PC-9 (cell line): ENCODE measurements around the gene PCMTD2. TPM values are rescaled to one million over a fixed set of nuclear protein-coding genes. Genes with fewer than 3 reads are reported as not detected.

ENCODE experiments used
- BruUV-seq: library from RNA; stranded (reverse); fragments of 400-500 nt; replicated peaks from 2 replicates; lab custom pipeline; 2021; lab: Mats Ljungman, UMichigan
- CTCF ChIA-PET: fragments of 300-600 bp; sonication (Branson Sonifier 250); formaldehyde crosslinking; loops from one replicate; lab custom pipeline; 2022; ENCODE audit warnings: antibody characterized with exemption; lab: Charles Lee
- POLR2A ChIA-PET: fragments of 300-600 bp; sonication (Branson Sonifier 250); formaldehyde crosslinking; loops from one replicate; lab custom pipeline; 2022; ENCODE audit warnings: antibody characterized with exemption; ENCODE audit not compliant: unreplicated experiment; lab: Charles Lee
- DNase-seq, 2 experiments: peaks; one replicate each; pipeline versions ENCODE4 v3.0.0 to v3.0.0-alpha.2; 2015 to 2022; ENCODE audit warnings: mixed read lengths in 1 of 2
- H2AFZ ChIP-seq: fragments of 200-600 bp; sonication (generic); 2 replicates; pipeline ENCODE4 v1.8.1; 2017; ENCODE audit warnings: antibody characterized with exemption
- H3F3A ChIP-seq: fragments of 200-600 bp; sonication (generic); 2 replicates; pipeline ENCODE4 v1.8.1; 2017; ENCODE audit warnings: antibody characterized with exemption, mild to moderate bottlenecking, low read depth; ENCODE audit not compliant: insufficient read depth
- H3K27ac ChIP-seq: fragments of 200-600 bp; sonication (generic); 2 replicates; pipeline ENCODE4 v1.6.1; 2016; ENCODE audit warnings: mixed run types
- H3K27me3 ChIP-seq: fragments of 200-600 bp; sonication (generic); 2 replicates; pipeline ENCODE4 v1.6.1; 2016; ENCODE audit warnings: low read depth, mixed run types; ENCODE audit not compliant: insufficient read depth
- H3K36me3 ChIP-seq: fragments of 200-600 bp; sonication (generic); 2 replicates; pipeline ENCODE4 v1.6.1; 2016; ENCODE audit warnings: low read depth, mixed run types
- H3K4me1 ChIP-seq: fragments of 200-600 bp; sonication (generic); replicated peaks from 2 replicates; pipeline ENCODE4 v1.6.1; 2016; ENCODE audit warnings: mixed run types; ENCODE audit not compliant: insufficient read depth
- H3K4me2 ChIP-seq: fragments of 200-600 bp; sonication (generic); 2 replicates; pipeline ENCODE4 v1.6.1; 2017; ENCODE audit warnings: mixed run types
- H3K4me3 ChIP-seq: fragments of 200-600 bp; sonication (generic); 2 replicates; pipeline ENCODE4 v1.6.1; 2016; ENCODE audit warnings: mixed run types
- H3K79me2 ChIP-seq: fragments of 200-600 bp; sonication (generic); 2 replicates; pipeline ENCODE4 v1.6.1; 2017; ENCODE audit warnings: low read depth, mixed run types
- H3K9me2 ChIP-seq: fragments of 200-600 bp; sonication (generic); 2 replicates; pipeline ENCODE4 v1.8.1; 2017; ENCODE audit warnings: mild to moderate bottlenecking; ENCODE audit not compliant: insufficient read depth
- H3K9me3 ChIP-seq: fragments of 200-600 bp; sonication (generic); 2 replicates; pipeline ENCODE4 v1.8.1; 2016; ENCODE audit warnings: low read depth; ENCODE audit not compliant: insufficient read depth
- H4K20me1 ChIP-seq: fragments of 200-600 bp; sonication (generic); 2 replicates; pipeline ENCODE4 v1.8.1; 2017; ENCODE audit not compliant: insufficient read depth
- CTCF ChIP-seq: fragments of 200-600 bp; sonication (generic); conservative IDR thresholded peaks from 2 replicates; pipeline ENCODE4 v1.6.1; 2017; ENCODE audit warnings: mixed run types, antibody characterized with exemption, mild to moderate bottlenecking, moderate library complexity
- EZH2 ChIP-seq: fragments of 200-600 bp; sonication (generic); IDR thresholded peaks from 2 replicates; pipeline ENCODE4 v1.8.0; 2017; ENCODE audit warnings: antibody characterized with exemption, low read depth
- intact Hi-C: fragments of 100-400 bp; cut with micrococcal nuclease; formaldehyde crosslinking; loops from one replicate; pipeline ENCODE4 v1.10.0; 2022; ENCODE audit not compliant: unreplicated experiment
- total RNA-seq: library from RNA; stranded (reverse); gene quantifications from 2 replicates; pipeline ENCODE4 v1.2.3, GENCODE V29; 2021

The PCMTD2 gene
- total RNA-seq, 1 experiment from 2014 or later = 86.5 TPM

- Histone ChIP-seq H3K9me3 (no peaks in the 10 kb centered on the region), H2AFZ (no peak overlapping the region), H4K20me1 (no peaks in the 10 kb centered on the region), H3K4me3 (no peak overlapping the region), H3K79me2 (no peaks in the 10 kb centered on the region), H3K27me3 (peaks cover 98% of the 10 kb centered on the region), H3K9me2 (no peaks in the 10 kb centered on the region), H3K4me1 (no peaks in the 10 kb centered on the region), H3K27ac (no peak overlapping the region), H3K36me3 (no peaks in the 10 kb centered on the region), H3K4me2 (no peak overlapping the region), H3F3A (no peaks in the 10 kb centered on the region)
- no TSS peak for BruUV-seq
- intact Hi-C loops = no loop called here
- no peak for DNase-seq
- CTCF ChIA-PET = no interaction called here
- no peak for TF ChIP-seq CTCF
- TF ChIP-seq EZH2 = no peak
- POLR2A ChIA-PET = no interaction called here
These were observed 8.8 kb upstream of the PCMTD2 start for GRCh38 chr20:64246616-64247306.

- TF ChIP-seq CTCF = no peak
- no peak for TF ChIP-seq EZH2
- no peak overlapping the region for H3K4me2 ChIP-seq
- no peaks in the 10 kb centered on the region for H3K4me1 ChIP-seq
- peaks cover 98% of the 10 kb centered on the region for H3K27me3 ChIP-seq
- BruUV-seq = no TSS peak
- H2AFZ ChIP-seq = no peak overlapping the region
- H3F3A ChIP-seq = no peaks in the 10 kb centered on the region
- H3K9me2 ChIP-seq = no peaks in the 10 kb centered on the region
- H3K4me3 ChIP-seq = no peak overlapping the region
- intact Hi-C loops = no loop called here
- CTCF ChIA-PET = interaction anchor here (0.5 kb wide), 1 partner anchor 605 kb away, joined by 11 read pairs; no protein-coding TSS in a partner anchor
- H3K27ac ChIP-seq = no peak overlapping the region
- H3K79me2 ChIP-seq = no peaks in the 10 kb centered on the region
- no peaks in the 10 kb centered on the region for H4K20me1 ChIP-seq
- H3K36me3 ChIP-seq = no peaks in the 10 kb centered on the region
- no peaks in the 10 kb centered on the region for H3K9me3 ChIP-seq
- DNase-seq = no peak
- POLR2A ChIA-PET = no interaction called here
These were observed 8.3 kb upstream of the PCMTD2 start for GRCh38 chr20:64247307-64247618.

- no peak for DNase-seq
- POLR2A ChIA-PET = no interaction called here
- Histone ChIP-seq H3K36me3 (no peaks in the 10 kb centered on the region), H3K27ac (no peak overlapping the region), H3K4me1 (no peaks in the 10 kb centered on the region), H3F3A (no peaks in the 10 kb centered on the region), H3K9me3 (no peaks in the 10 kb centered on the region), H3K79me2 (no peaks in the 10 kb centered on the region), H4K20me1 (no peaks in the 10 kb centered on the region), H2AFZ (no peak overlapping the region), H3K27me3 (peaks cover 95% of the 10 kb centered on the region), H3K4me2 (no peak overlapping the region), H3K9me2 (no peaks in the 10 kb centered on the region), H3K4me3 (no peak overlapping the region)
- CTCF ChIA-PET = interaction anchor here (0.5 kb wide), 1 partner anchor 606 kb away, joined by 11 read pairs; no protein-coding TSS in a partner anchor
- BruUV-seq = no TSS peak
- TF ChIP-seq CTCF (no peak), EZH2 (no peak)
- intact Hi-C loops = no loop called here
These were observed 7.3 kb upstream of the PCMTD2 start for GRCh38 chr20:64247970-64248841.
